HG03196 (cell line): ENCODE results near the gene USP24.

ENCODE experiments used
- ATAC-seq: cut with Tn5 transposase; IDR thresholded peaks from one replicate; pipeline ENCODE4 v1.9.1; 2021; ENCODE audit not compliant: unreplicated experiment

The USP24 gene

DNA sequence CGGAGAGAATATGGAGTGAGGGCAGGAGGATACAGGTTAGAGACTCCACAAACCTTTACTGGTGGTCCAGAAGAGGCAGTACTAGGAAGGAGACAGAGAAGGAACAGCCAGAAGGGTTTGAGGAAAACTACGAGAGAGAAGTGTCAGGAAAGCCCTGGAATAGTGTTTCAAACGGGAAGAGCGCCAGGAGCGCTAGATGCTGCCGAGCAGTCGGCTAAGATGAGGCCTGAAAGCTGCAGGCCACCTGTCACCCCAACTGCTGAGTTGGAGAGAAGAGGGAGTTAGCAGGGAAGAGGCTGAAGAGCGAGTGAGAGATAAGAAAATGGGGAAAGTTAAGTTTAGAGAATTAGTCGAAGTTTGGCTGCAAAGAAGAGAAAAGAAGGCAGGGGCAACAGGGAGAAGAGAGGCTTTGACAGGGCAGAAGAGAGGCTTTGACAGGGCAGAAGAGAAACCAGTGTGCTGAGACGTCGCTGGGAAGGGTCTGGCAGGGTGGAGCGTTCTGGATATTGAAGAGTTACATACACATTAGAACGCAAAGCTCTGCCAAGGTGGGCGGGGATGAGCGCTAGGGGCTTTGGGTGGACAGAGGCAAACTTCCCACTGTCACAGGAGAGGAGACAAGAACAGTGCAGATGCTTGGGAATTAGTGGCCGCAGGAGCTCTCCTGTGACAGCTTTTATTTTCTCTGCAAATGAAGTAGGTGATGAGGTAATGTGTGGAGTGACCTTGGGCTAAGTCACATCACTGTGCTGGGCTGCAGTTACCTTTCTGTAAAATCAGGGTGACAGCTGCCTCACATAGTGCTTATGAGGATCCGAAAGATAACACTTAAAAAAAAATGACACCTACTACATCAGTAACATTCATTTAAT lies 144.6 kb downstream of the USP24 start:
- no peak for ATAC-seq

- ATAC-seq, result no peak
Observed at GRCh38 chr1:55069280-55069679, 145.9 kb downstream of the USP24 start.

DNA sequence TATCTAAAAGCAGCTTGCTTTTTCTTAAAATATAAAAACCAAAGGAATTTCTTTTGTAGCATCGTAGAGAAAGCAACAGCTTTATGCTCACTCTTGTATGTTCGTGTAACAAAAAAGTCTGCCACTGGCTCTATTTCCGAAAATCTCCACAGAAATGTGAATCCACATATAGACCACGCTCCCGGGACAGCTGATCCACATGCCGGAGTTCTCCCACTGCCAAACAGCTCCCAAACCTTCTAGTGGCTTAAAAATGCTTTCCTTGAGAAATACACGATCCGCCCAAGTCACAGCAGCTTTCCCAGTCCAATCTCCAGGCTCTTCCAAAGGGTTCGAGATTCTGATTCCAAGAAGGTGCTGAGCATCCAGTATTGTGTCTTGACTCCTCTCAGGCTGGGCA lies 146.5 kb downstream of the USP24 start:
- no peak for ATAC-seq

DNA sequence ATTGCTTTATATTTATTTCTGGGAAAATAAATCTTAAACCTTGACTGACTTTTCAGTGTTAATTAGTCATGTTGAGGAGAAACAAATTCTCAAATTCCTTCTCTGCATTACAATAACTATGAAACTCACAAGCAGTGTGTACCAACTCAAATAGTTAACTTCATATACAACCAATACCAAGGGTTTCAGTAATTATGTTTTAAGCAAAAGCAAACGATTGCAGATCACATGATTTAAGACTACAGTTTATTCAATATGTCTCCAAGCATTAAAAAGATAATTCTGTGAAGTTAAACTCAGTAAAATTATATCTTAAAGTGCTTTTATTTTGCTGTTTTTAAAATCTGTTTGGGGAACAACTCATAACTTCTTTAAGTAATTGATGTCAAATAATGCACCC lies 147.2 kb downstream of the USP24 start:
- no peak for ATAC-seq

DNA sequence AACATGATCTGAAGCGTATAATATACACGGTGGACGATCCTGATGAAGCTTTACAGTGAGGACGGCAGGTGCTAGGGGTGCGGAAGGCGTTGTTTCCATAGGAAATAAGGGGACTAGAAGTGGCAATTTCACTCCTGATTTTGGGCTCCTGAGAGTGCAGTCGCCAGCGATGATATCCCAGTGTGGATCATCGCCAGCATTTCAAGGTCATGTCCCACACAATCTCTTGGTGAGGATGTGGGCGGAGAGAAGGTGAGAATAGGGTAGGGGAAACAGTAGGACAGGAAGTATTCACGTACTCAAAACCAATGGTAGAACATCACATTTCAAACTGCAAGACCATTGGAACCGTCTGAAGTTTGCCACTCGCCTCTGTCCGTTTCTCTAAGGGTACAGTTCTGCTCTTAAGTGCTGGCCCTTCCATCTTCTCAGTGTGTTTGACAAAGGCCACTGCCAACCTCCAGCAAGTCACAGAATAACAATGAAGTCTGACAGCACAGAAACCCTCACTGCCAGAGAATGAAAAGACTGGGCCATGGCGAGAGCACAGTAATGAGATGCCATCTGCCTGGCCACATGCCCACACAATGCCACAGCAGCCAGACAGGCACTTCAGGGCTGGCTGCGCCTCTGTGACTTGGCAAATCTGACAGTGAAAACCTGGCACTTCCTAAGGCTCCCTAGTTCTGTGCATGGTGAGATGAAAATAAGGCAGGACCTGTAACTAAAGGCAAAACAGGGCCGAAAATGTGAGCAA lies 148.0 kb downstream of the USP24 start:
- ATAC-seq, result no peak

DNA sequence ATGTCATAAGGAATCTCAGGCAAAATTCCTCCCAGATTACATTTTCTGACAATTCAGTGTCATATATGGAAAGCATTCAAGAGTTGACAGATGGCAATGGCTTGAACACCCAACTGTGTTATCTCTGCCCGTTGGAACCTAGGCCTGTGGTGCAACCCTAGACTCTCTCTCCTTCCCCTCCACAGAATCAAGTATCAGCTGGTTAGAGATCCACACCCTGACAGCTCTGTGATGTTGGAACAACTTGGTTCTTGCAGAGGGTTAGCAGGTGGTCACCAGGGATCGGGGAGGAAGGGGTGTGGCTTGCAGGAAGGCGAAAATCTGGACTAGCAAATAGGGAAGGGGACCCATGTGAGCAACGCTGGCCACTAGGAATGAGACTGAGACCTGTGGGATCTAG lies 149.5 kb downstream of the USP24 start:
- no peak for ATAC-seq

GRCh38 chr1:55064861-55065263 lies 150.3 kb downstream of the USP24 start:
- no peak for ATAC-seq

DNA sequence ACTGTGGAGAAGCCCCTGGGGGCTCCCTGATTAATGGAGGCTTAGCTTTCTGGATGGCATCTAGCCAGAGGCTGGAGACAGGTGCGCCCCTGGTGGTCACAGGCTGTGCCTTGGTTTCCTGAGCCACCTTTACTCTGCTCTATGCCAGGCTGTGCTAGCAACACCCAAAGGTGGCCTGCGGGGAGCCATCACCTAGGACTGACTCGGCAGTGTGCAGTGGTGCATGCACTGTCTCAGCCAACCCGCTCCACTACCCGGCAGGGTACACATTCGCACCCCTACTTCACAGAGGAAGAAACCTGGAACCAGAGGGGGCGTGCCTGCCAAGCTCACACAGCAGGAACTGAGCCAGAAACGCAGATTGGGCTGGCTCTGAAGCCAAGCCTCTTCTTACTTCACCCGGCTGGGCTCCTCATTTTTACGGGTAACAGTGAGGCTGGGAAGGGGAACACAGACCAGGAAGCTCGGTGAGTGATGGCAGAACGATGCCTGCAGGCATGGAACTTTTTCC lies 151.0 kb downstream of the USP24 start:
- ATAC-seq, result no peak

- no peak for ATAC-seq
Observed at GRCh38 chr1:55063577-55063942, 151.6 kb downstream of the USP24 start.

GRCh38 chr1:55062801-55063576 lies 152.2 kb downstream of the USP24 start:
- ATAC-seq, result no peak

DNA sequence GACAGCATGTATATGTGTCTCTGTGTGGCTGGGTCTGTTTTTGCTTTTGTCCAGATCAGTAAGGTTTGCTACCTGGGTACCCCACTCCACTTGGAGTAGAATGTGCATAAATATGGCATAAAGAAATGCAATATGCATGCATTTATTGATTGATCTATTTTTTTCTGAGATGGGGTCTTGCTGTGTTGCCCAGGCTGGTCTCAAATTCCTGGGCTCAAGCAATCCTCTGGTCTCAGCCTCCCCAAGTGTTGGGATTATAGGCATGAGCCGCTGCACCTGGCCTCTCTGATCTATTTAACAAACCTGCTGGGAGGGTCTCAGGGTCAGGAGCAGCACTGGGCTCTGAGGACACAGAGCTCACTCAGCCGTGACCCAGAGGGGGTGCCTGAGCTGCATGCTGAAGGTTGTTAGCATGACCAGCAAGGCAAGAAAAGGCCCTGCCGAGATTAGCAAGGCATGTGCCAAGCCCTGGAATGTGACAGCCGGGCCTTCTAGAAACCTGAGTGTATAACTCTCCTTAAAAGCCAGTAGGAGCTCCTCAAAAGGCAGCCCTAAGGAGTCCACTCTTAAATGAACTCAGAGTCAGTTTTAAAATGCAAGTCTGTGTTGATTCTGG lies 153.3 kb downstream of the USP24 start:
- no peak for ATAC-seq

DNA sequence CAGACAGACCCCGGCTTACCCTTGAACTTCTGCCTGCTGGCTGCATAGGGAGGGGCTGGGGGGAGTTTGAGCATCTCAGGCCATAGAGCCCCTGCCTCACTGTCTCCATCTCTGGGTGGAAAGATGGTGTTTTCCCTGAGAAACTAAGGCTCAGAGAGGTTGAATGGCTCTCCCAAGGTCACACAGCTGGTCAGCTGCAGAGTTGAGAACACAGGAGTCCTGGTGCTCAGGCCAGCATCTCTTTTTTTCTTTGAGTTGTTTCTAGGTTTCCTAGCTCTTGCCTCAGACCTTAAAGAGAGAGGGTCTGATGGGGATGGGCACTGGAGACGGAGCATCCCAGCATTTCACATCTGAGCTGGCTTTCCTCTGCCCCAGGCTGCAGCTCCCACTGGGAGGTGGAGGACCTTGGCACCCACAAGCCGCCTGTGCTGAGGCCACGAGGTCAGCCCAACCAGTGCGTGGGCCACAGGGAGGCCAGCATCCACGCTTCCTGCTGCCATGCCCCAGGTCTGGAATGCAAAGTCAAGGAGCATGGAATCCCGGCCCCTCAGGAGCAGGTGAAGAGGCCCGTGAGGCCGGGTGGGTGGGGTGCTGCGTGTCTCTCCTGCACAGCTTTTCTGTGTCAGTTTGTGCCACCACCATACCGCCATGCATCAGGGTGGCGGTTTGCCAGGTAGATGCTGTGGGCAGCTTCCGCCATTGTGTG lies 154.0 kb downstream of the USP24 start:
- ATAC-seq, result no peak

DNA sequence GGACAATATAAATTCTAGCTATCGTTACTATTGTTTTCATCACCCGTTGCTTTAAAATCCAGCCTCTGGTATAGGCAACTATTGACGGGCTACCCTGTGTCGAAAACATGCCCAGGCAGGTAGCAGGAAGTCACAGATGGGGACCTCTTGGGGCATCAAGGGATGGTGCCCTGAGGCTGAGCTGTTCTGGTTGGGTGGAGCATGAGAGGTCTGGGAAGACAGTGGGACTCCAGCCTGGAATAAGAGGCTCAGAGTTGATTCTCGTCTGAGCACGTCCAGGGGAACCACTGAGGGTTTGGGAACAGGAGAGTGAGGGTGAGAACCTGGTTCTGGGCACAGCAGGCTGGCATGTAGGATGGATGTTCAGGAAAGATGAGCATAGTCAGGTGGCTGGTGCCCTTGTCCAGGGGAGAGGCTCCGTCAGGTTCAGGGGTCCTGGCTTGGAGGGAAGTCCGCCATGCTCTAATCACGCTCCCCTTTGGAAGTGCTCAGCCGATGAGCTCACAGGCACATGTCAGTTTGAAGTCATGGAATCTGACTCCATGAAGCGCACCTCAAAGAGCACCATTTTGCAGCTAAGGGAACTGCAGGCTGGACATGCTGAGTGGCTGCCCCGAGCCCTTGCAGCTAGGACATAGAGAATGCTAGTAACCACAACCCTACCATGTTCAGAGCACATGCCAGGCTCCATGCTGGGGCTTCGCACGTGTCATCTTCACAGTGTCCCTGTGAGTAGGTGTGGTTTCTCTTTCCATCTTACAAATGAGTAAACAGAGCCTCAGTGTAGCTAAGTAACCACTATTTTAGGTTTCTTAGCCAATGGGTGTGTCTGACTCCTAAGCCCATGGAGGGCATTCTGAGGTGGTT lies 154.8 kb downstream of the USP24 start:
- ATAC-seq, result no peak

DNA sequence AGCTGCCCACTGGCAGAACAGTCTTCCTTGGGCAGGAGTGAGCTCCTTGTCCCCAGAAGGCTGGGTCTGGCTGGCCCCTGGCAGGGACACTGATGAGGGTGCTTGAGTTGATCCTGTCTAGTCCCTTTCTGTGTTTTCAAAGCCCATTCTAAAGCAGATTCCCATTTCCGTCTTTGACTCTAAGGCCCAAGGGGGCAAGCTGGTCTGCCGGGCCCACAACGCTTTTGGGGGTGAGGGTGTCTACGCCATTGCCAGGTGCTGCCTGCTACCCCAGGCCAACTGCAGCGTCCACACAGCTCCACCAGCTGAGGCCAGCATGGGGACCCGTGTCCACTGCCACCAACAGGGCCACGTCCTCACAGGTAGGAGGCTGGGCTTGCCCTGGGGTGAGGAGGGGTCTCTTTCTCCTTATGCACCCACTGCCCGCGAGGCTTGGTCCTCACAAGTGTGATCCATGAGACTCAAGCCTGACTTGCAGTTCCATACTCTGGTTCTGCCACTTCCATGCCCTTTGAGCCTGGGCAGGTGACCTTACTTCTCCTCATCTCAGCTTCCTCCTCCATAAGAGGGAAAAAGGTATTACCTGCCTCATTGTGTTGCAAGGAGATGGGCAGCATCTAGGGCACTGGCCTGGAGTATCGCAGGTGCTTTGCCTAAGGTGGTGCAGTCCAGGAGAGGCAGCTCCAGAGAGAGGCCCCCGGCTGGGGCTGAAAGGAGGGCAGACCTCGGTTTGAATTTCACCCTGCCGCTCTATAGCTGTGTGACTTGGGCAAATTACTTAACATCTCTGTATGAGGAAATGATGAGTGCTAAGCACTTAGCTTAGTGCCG lies 155.6 kb downstream of the USP24 start:
- no peak for ATAC-seq

DNA sequence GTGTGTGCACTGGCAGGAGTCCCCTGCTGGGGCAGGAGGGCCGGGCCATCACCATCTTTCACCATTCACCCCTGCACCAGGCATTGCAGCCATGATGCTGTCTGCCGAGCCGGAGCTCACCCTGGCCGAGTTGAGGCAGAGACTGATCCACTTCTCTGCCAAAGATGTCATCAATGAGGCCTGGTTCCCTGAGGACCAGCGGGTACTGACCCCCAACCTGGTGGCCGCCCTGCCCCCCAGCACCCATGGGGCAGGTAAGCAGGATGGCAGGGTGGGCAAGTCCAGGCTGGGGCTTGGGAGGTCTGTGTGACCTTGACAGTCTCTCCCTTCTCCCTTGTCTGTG lies 157.2 kb downstream of the USP24 start:
- no peak for ATAC-seq

DNA sequence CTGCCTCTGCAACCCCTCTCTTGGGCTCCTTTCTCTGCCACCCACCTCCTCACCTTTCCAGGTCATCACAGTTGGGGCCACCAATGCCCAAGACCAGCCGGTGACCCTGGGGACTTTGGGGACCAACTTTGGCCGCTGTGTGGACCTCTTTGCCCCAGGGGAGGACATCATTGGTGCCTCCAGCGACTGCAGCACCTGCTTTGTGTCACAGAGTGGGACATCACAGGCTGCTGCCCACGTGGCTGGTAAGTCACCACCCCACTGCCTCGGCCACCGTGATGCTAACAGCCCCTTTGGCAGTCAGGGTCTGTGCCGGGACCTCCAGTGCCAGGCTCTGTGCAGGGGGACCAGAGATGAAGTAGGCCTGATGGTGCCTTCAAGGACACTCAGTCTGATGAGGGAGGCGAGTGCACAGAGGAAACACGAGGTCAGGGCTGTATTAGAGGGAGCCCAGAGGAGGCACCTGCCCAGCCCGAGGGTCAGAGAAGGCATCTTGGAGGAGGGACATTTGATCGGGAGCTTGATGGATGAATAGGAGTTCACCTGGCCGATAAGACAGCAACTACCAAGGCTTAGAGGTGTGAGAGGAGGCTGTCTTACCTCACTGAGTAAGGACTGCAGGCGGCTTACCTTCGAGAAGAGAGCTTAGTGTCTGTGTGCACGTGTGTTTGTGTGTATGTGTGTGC lies 157.8 kb downstream of the USP24 start:
- ATAC-seq, result no peak

GRCh38 chr1:55056632-55056992 lies 158.6 kb downstream of the USP24 start:
- ATAC-seq, result no peak

- no peak for ATAC-seq
Observed at GRCh38 chr1:55055951-55056631, 159.1 kb downstream of the USP24 start.
